H1 (cell line): ENCODE measurements around the gene KLHL14. TPM values are rescaled to one million over a fixed set of nuclear protein-coding genes. Genes with fewer than 3 reads are reported as not detected.

Source experiments
- CTCF ChIA-PET: fragments of 300-600 bp; sonication (Branson Sonifier 250); formaldehyde crosslinking; loops from one replicate; lab custom pipeline; 2021; ENCODE audit not compliant: partially characterized antibody; lab: Charles Lee
- POLR2A ChIA-PET: fragments of 300-600 bp; sonication (Branson Sonifier 250); formaldehyde crosslinking; loops from one replicate; lab custom pipeline; 2021; ENCODE audit warnings: inconsistent platforms; ENCODE audit not compliant: partially characterized antibody; lab: Charles Lee
- DNase-seq, 2 experiments: peaks; one replicate each; pipeline versions ENCODE4 v3.0.0 to v3.0.0-alpha.2; 2010 to 2022; ENCODE audit warnings: low spot score in 2 of 2, low read depth in 1 of 2, mixed read lengths in 1 of 2
- FAIRE-seq: peaks from 2 replicates; lab custom pipeline; 2011; peaks lifted over from hg19 to GRCh38; lab: Jason Lieb, UNC
- H2AFZ ChIP-seq: 2 replicates; pipeline ENCODE4 v1.8.1; 2012; ENCODE audit warnings: low read length, inconsistent platforms
- H2AK5ac ChIP-seq: 2 replicates; pipeline ENCODE4 v1.6.1; 2013; ENCODE audit warnings: low read depth, low read length
- H2BK120ac ChIP-seq: replicated peaks from 2 replicates; pipeline ENCODE3; 2013; ENCODE audit warnings: low read depth, low read length, inconsistent platforms
- H2BK12ac ChIP-seq: 2 replicates; pipeline ENCODE4 v1.6.1; 2013; ENCODE audit warnings: low read depth, low read length
- H2BK15ac ChIP-seq: 2 replicates; pipeline ENCODE4 v1.6.1; 2013; ENCODE audit warnings: low read length
- H2BK20ac ChIP-seq: 2 replicates; pipeline ENCODE4 v1.6.1; 2013; ENCODE audit warnings: low read length
- H2BK5ac ChIP-seq: 2 replicates; pipeline ENCODE4 v1.6.1; 2013; ENCODE audit warnings: low read depth, low read length
- H3K14ac ChIP-seq: 2 replicates; pipeline ENCODE4 v1.6.1; 2013; ENCODE audit warnings: inconsistent platforms; ENCODE audit not compliant: insufficient read length
- H3K18ac ChIP-seq: 2 replicates; pipeline ENCODE4 v1.6.1; 2013; ENCODE audit warnings: low read length; ENCODE audit errors: extremely low read depth
- H3K23ac ChIP-seq: 2 replicates; pipeline ENCODE4 v1.6.1; 2013; ENCODE audit warnings: inconsistent platforms; ENCODE audit not compliant: insufficient read length
- H3K23me2 ChIP-seq: 2 replicates; pipeline ENCODE4 v1.6.1; 2013; ENCODE audit warnings: low read depth, low read length
- H3K27ac ChIP-seq: 2 replicates; pipeline ENCODE4 v1.6.1; 2011; ENCODE audit warnings: low read depth, low read length, inconsistent platforms
- H3K27me3 ChIP-seq, 4 experiments: replicated peaks in 1 of 4; 1 replicate in 1 of 4; 2 replicates in 3 of 4; pipeline versions ENCODE4 v1.6.1 to v1.8.1; 2011 to 2013; ENCODE audit warnings: low read length in 3 of 4, mild to moderate bottlenecking in 3 of 4, inconsistent platforms in 2 of 4, mixed read lengths in 2 of 4, moderate library complexity in 1 of 4; ENCODE audit not compliant: control insufficient read depth in 3 of 4, insufficient read depth in 3 of 4; ENCODE audit errors: extremely low read depth in 1 of 4
- H3K36me3 ChIP-seq, 4 experiments: 2 replicates each; pipeline versions ENCODE4 v1.6.1 to v1.8.1; 2011 to 2013; ENCODE audit warnings: mild to moderate bottlenecking in 4 of 4, low read length in 3 of 4, moderate library complexity in 2 of 4, control low read depth in 1 of 4, inconsistent platforms in 1 of 4; ENCODE audit not compliant: insufficient read depth in 4 of 4, control insufficient read depth in 2 of 4
- H3K4ac ChIP-seq: replicated peaks from 2 replicates; pipeline ENCODE3; 2013; ENCODE audit warnings: low read length, low read depth, mixed read lengths, inconsistent platforms; ENCODE audit not compliant: insufficient read length
- H3K4me1 ChIP-seq, 4 experiments: replicated peaks in 1 of 4; 1 replicate in 1 of 4; 2 replicates in 3 of 4; pipeline versions ENCODE4 v1.6.1 to v1.8.1; 2011 to 2013; ENCODE audit warnings: low read length in 3 of 4, inconsistent platforms in 2 of 4, mixed read lengths in 1 of 4; ENCODE audit not compliant: insufficient read depth in 4 of 4, control insufficient read depth in 3 of 4
- H3K4me2 ChIP-seq, 2 experiments: 2 replicates each; pipeline versions ENCODE4 v1.6.1 to v1.8.1; 2011 to 2013; ENCODE audit warnings: low read depth in 2 of 2, low read length in 2 of 2, control low read depth in 1 of 2, inconsistent platforms in 1 of 2, mild to moderate bottlenecking in 1 of 2; ENCODE audit not compliant: insufficient read depth in 1 of 2
- H3K4me3 ChIP-seq, 4 experiments: fragments of 200-600, 300-600 bp in 1 of 4; sonication (generic), shearing (Covaris generic), sonication (Bioruptor Twin) in 1 of 4; 2 replicates each; pipeline versions ENCODE4 v1.5.1 to v1.8.1; 2011 to 2016; ENCODE audit warnings: low read length in 4 of 4, low read depth in 3 of 4, control low read depth in 2 of 4, inconsistent platforms in 2 of 4, mild to moderate bottlenecking in 2 of 4, mixed read lengths in 1 of 4, moderate library complexity in 1 of 4; ENCODE audit not compliant: insufficient read depth in 2 of 4; ENCODE audit errors: extremely low read depth in 1 of 4
- H3K56ac ChIP-seq: replicated peaks from 2 replicates; pipeline ENCODE3; 2013; ENCODE audit warnings: low read depth, mild to moderate bottlenecking, mixed read lengths, low read length, inconsistent platforms; ENCODE audit not compliant: insufficient read length
- H3K79me1 ChIP-seq: 2 replicates; pipeline ENCODE4 v1.6.1; 2013; ENCODE audit warnings: low read depth, low read length, control low read depth
- H3K79me2 ChIP-seq, 2 experiments: 2 replicates each; pipeline versions ENCODE4 v1.6.1 to v1.8.1; 2012 to 2013; ENCODE audit warnings: low read length in 2 of 2, mild to moderate bottlenecking in 2 of 2, inconsistent platforms in 1 of 2; ENCODE audit not compliant: insufficient read depth in 2 of 2, control insufficient read depth in 1 of 2
- H3K9ac ChIP-seq, 4 experiments: replicated peaks in 1 of 4; 1 replicate in 1 of 4; 2 replicates in 3 of 4; pipeline versions ENCODE4 v1.6.1 to v1.8.1; 2011 to 2013; ENCODE audit warnings: low read depth in 3 of 4, low read length in 3 of 4, control low read depth in 2 of 4, mild to moderate bottlenecking in 2 of 4, moderate library complexity in 2 of 4, inconsistent platforms in 1 of 4; ENCODE audit errors: extremely low read depth in 1 of 4
- H3K9me3 ChIP-seq, 2 experiments: 2 replicates each; pipeline versions ENCODE4 v1.6.1 to v1.8.1; 2012 to 2013; ENCODE audit warnings: mild to moderate bottlenecking in 2 of 2, moderate library complexity in 2 of 2, control low read depth in 1 of 2, inconsistent platforms in 1 of 2, low read depth in 1 of 2, low read length in 1 of 2, mixed read lengths in 1 of 2; ENCODE audit not compliant: insufficient read depth in 2 of 2
- H4K20me1 ChIP-seq, 2 experiments: replicated peaks in 1 of 2; 2 replicates each; pipeline versions ENCODE3 to v1.8.1; 2011 to 2013; ENCODE audit warnings: inconsistent platforms in 2 of 2, low read length in 2 of 2, mild to moderate bottlenecking in 1 of 2; ENCODE audit not compliant: insufficient read depth in 2 of 2, control insufficient read depth in 1 of 2
- H4K5ac ChIP-seq: 2 replicates; pipeline ENCODE4 v1.6.1; 2013; ENCODE audit warnings: low read length, low read depth, mixed read lengths, inconsistent platforms; ENCODE audit not compliant: insufficient read length
- H4K8ac ChIP-seq: 2 replicates; pipeline ENCODE4 v1.8.0; 2013; ENCODE audit warnings: mild to moderate bottlenecking, moderate library complexity, low read length, inconsistent platforms; ENCODE audit not compliant: insufficient read depth; ENCODE audit errors: extremely low read depth
- H4K91ac ChIP-seq: replicated peaks from 2 replicates; pipeline ENCODE3; 2013; ENCODE audit warnings: low read length, mixed read lengths, inconsistent platforms; ENCODE audit not compliant: insufficient read length
- RAD21 ChIP-seq, 2 experiments: IDR thresholded peaks in 1 of 2; conservative IDR thresholded peaks in 1 of 2; 2 replicates each; pipeline ENCODE4 v1.6.1; 2011; ENCODE audit warnings: low read depth in 2 of 2, low read length in 2 of 2, improper control_type of control experiment in 1 of 2, inconsistent platforms in 1 of 2, mild to moderate bottlenecking in 1 of 2, moderate library complexity in 1 of 2
- YY1 ChIP-seq: IDR thresholded peaks from 2 replicates; pipeline ENCODE4 v1.6.1; 2011; ENCODE audit warnings: low read depth, mild to moderate bottlenecking, low read length
- whole genome bisulfite sequencing, 2 experiments: shearing (Covaris generic) in 1 of 2; methylation state at CpG; one replicate each; pipeline versions ENCODE4 v1.1.6 to v1.1.7; 2013 to 2015; ENCODE audit warnings: low lambda C conversion rate in 2 of 2, mixed read lengths in 2 of 2, inconsistent platforms in 1 of 2, low coverage in 1 of 2, missing lambda C conversion rate in 1 of 2; ENCODE audit not compliant: insufficient replicate concordance in 2 of 2, insufficient coverage in 1 of 2, insufficient read length in 1 of 2; ENCODE audit errors: extremely low coverage in 1 of 2, missing lambda C conversion rate in 1 of 2; 5-methylcytosine and 5-hydroxymethylcytosine counted together
- polyA plus RNA-seq, 7 experiments: library from polyadenylated mRNA; depleted of rRNA in 3 of 7; stranded (reverse) in 5 of 7; unstranded in 2 of 7; fragments of >200 nt in 5 of 7; fragments of 200-250 nt in 2 of 7; gene quantifications; 1 replicate in 5 of 7; 2 replicates in 1 of 7; 4 replicates in 1 of 7; pipeline versions ENCODE4 v1.2.1 to v1.2.3, GENCODE V29; 2011 to 2013; ENCODE audit warnings: missing spikeins in 2 of 7, mixed read lengths in 2 of 7
- total RNA-seq: library from RNA; stranded (reverse); fragmentation: NEBNext Ultra II Directional; extraction: Animal tissue kit (Norgen Biotek cat#: 25700); gene quantifications from 2 replicates; pipeline ENCODE4 v1.2.1, GENCODE V29; 2021
- TF ChIP-seq, protein P1 (sequence below), 3 experiments: IDR thresholded peaks; 1 replicate in 2 of 3; 2 replicates in 1 of 3; pipeline versions ENCODE4 v1.5.1 to v1.6.1; 2011; ENCODE audit warnings: low read length in 3 of 3, mild to moderate bottlenecking in 3 of 3, inconsistent platforms in 2 of 3, low read depth in 1 of 3, moderate library complexity in 1 of 3; ENCODE audit not compliant: insufficient read depth in 1 of 3; ENCODE audit errors: control extremely low read depth in 1 of 3

Gene KLHL14
- total and polyA plus RNA-seq, 2 of the 8 experiments (the other 6 are each of a cell fraction or from before 2014, with no cell fraction given): 1.1 to 1.2 TPM

DNA sequence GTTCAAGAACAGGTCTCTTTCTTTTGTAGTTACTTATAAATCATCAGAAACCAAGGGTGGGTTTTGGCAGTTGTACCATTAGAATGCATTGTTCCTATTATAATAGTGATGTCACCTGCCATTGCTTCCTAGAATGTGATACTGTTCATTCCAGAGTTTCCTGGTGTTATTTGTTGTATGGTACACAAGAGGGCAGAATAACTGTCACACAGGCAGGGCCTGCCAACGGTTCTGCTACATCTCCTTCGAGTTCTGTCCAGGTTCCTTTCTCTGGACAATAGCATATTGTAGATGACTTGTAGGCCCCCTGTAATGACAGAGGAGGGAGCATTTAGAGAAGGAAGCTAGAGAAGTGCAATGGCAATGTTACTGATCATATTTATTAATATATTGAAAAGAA lies 98.3 kb downstream of the KLHL14 start:
- H3K36me3 ChIP-seq: no peaks in the 10 kb centered on the region
- TF ChIP-seq, protein P1, sequence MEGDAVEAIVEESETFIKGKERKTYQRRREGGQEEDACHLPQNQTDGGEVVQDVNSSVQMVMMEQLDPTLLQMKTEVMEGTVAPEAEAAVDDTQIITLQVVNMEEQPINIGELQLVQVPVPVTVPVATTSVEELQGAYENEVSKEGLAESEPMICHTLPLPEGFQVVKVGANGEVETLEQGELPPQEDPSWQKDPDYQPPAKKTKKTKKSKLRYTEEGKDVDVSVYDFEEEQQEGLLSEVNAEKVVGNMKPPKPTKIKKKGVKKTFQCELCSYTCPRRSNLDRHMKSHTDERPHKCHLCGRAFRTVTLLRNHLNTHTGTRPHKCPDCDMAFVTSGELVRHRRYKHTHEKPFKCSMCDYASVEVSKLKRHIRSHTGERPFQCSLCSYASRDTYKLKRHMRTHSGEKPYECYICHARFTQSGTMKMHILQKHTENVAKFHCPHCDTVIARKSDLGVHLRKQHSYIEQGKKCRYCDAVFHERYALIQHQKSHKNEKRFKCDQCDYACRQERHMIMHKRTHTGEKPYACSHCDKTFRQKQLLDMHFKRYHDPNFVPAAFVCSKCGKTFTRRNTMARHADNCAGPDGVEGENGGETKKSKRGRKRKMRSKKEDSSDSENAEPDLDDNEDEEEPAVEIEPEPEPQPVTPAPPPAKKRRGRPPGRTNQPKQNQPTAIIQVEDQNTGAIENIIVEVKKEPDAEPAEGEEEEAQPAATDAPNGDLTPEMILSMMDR (IDR thresholded peaks at IDR 0.05; ENCODE audit: control extremely low read depth in 1 of 3, insufficient read depth in 1 of 3, low read depth in 1 of 3, low read length in 3 of 3): peak in 2 of 3 experiments; percentile 34 to 41; a peak in 3 of 4 replicates
- TF ChIP-seq YY1 (no peak), RAD21 (IDR thresholded peaks at IDR 0.05 in 1 of 2, conservative IDR thresholded peaks at IDR 0.05 in 1 of 2; ENCODE audit: low read depth in 2 of 2, low read length in 2 of 2) (peak; percentile 44 to 48)
- TF ChIP-seq, all 59 proteins: peak for 2
- H2BK120ac ChIP-seq: no peak overlapping the region
- no peaks in the 10 kb centered on the region for H3K9me3 ChIP-seq
- H3K4ac ChIP-seq: no peak overlapping the region
- no peak overlapping the region for H2AFZ ChIP-seq
- H3K79me1 ChIP-seq: no peaks in the 10 kb centered on the region
- no peak overlapping the region for H3K9ac ChIP-seq
- FAIRE-seq (no peak), DNase-seq (no peak)
- CTCF ChIA-PET: interaction anchor here (0.7 to 2.4 kb wide), 21 partner anchors 11 to 365 kb away, joined by 3 to 11 read pairs (median 4); no protein-coding TSS in a partner anchor
- no peak overlapping the region for H2AK5ac ChIP-seq
- no peak overlapping the region for H3K4me3 ChIP-seq
- no peaks in the 10 kb centered on the region for H3K79me2 ChIP-seq
- no peak overlapping the region for H4K5ac ChIP-seq
- H4K20me1 ChIP-seq: no peaks in the 10 kb centered on the region
- H3K18ac ChIP-seq: no peak overlapping the region
- no peaks in the 10 kb centered on the region for H3K23me2 ChIP-seq
- H4K8ac ChIP-seq: no peak overlapping the region
- WGBS, 2 experiments: 83% methylated on average over 2 of the region's 2 CpGs; no CpG with 5 or more reads in 1 of the 2 experiments
- H2BK5ac ChIP-seq: no peak overlapping the region
- H3K27ac ChIP-seq: no peak overlapping the region
- no peak overlapping the region for H2BK20ac ChIP-seq
- POLR2A ChIA-PET: no interaction called here
- H3K14ac ChIP-seq: no peak overlapping the region
- H3K23ac ChIP-seq: no peak overlapping the region
- H3K4me2 ChIP-seq: no peak overlapping the region
- H2BK12ac ChIP-seq: no peak overlapping the region
- H3K4me1 ChIP-seq: no peaks in the 10 kb centered on the region
- no peak overlapping the region for H4K91ac ChIP-seq
- H3K27me3 ChIP-seq: no peaks in the 10 kb centered on the region
- no peak overlapping the region for H2BK15ac ChIP-seq
- no peak overlapping the region for H3K56ac ChIP-seq
